HCT116 (cell line): ENCODE results near the gene INTS3. TPM values are rescaled to one million over a fixed set of nuclear protein-coding genes. Genes with fewer than 3 reads are reported as not detected.

Source experiments
- ATAC-seq: fragments of 200-7000 bp; cut with Tn5 transposase; 2 replicates; pipeline ENCODE4 v1.9.1; 2020; ENCODE audit warnings: mild to moderate bottlenecking, moderate library complexity
- BruUV-seq: library from RNA; stranded (reverse); fragments of 400-500 nt; replicated peaks from 2 replicates; lab custom pipeline; 2021; lab: Mats Ljungman, UMichigan
- CTCF ChIA-PET: fragments of 300-600 bp; sonication (Branson Sonifier 250); formaldehyde crosslinking; loops from one replicate; lab custom pipeline; 2021; ENCODE audit warnings: antibody characterized with exemption; lab: Charles Lee
- POLR2A ChIA-PET: fragments of 300-600, 350-600 bp; sonication (Branson Sonifier 250); formaldehyde crosslinking; loops from one replicate; lab custom pipeline; 2021; ENCODE audit warnings: antibody characterized with exemption; lab: Charles Lee
- RAD21 ChIA-PET, 2 experiments: fragments of 300-600 bp; sonication (Branson Sonifier 250); formaldehyde crosslinking; loops; one replicate each; lab custom pipeline; 2023; ENCODE audit warnings: low total read pairs in 2 of 2; ENCODE audit not compliant: uncharacterized antibody in 2 of 2, unreplicated experiment in 2 of 2, low non-redundant PET in 1 of 2; lab: Charles Lee
- DNase-seq: peaks from one replicate; pipeline ENCODE4 v3.0.0-alpha.2; 2010; ENCODE audit warnings: low read depth, low spot score
- H2AFZ ChIP-seq: fragments of 200-600 bp; shearing (Covaris generic), sonication (generic); 2 replicates; pipeline ENCODE4 v1.6.1; 2017; ENCODE audit warnings: low read depth, mixed run types, mixed read lengths, antibody characterized with exemption, low read length; ENCODE audit not compliant: poor library complexity, severe bottlenecking
- H3K27ac ChIP-seq: 2 replicates; pipeline ENCODE4 v1.5.1; 2012; ENCODE audit warnings: low read depth, low read length
- H3K27me3 ChIP-seq: fragments of 200-600 bp; sonication (generic); 2 replicates; pipeline ENCODE4 v1.6.1; 2016; ENCODE audit warnings: mixed run types, low read length, mixed read lengths; ENCODE audit not compliant: insufficient read depth
- H3K36me3 ChIP-seq, 2 experiments: fragments of 200-500 bp in 1 of 2; fragments of 200-600 bp in 1 of 2; sonication (Bioruptor generic) in 1 of 2; sonication (generic) in 1 of 2; 2 replicates each; pipeline versions ENCODE4 v1.5.1 to v1.6.1; 2014 to 2016; ENCODE audit warnings: low read length in 2 of 2, inconsistent platforms in 1 of 2, mixed read lengths in 1 of 2, mixed run types in 1 of 2; ENCODE audit not compliant: insufficient read depth in 2 of 2, control insufficient read depth in 1 of 2
- H3K4me1 ChIP-seq, 2 experiments: fragments of 200-600 bp in 1 of 2; sonication (generic) in 1 of 2; 2 replicates each; pipeline versions ENCODE4 v1.5.1 to v1.6.1; 2012 to 2017; ENCODE audit warnings: low read length in 2 of 2, inconsistent platforms in 1 of 2, mild to moderate bottlenecking in 1 of 2, mixed read lengths in 1 of 2, mixed run types in 1 of 2, moderate library complexity in 1 of 2; ENCODE audit not compliant: insufficient read depth in 2 of 2, control insufficient read depth in 1 of 2
- H3K4me2 ChIP-seq: fragments of 200-600 bp; sonication (generic); 2 replicates; pipeline ENCODE4 v1.6.1; 2017; ENCODE audit warnings: mixed run types, low read length, mixed read lengths
- H3K4me3 ChIP-seq, 2 experiments: fragments of 200-600 bp in 1 of 2; sonication (generic) in 1 of 2; replicated peaks in 1 of 2; 2 replicates each; pipeline ENCODE4 v1.5.1; 2011 to 2016; ENCODE audit warnings: low read length in 2 of 2, control low read depth in 1 of 2, low read depth in 1 of 2, mild to moderate bottlenecking in 1 of 2, mixed read lengths in 1 of 2, mixed run types in 1 of 2
- H3K79me2 ChIP-seq: fragments of 200-600 bp; sonication (generic); 2 replicates; pipeline ENCODE4 v1.6.1; 2017; ENCODE audit warnings: mild to moderate bottlenecking, mixed run types, low read length, moderate library complexity, mixed read lengths; ENCODE audit not compliant: insufficient read depth
- H3K9ac ChIP-seq: fragments of 200-600 bp; sonication (generic); 2 replicates; pipeline ENCODE4 v1.6.1; 2016; ENCODE audit warnings: low read length, mixed read lengths
- H3K9me2 ChIP-seq: fragments of 200-600 bp; sonication (generic), shearing (Covaris generic); 2 replicates; pipeline ENCODE4 v1.6.1; 2017; ENCODE audit warnings: mixed run types, mild to moderate bottlenecking, moderate library complexity; ENCODE audit not compliant: insufficient read depth
- H3K9me3 ChIP-seq, 2 experiments: fragments of 200-500 bp in 1 of 2; fragments of 200-600 bp in 1 of 2; sonication (Bioruptor generic) in 1 of 2; sonication (generic) in 1 of 2; 2 replicates each; pipeline ENCODE4 v1.6.1; 2014 to 2017; ENCODE audit warnings: low read length in 2 of 2, mixed read lengths in 2 of 2, inconsistent platforms in 1 of 2, low read depth in 1 of 2, mild to moderate bottlenecking in 1 of 2, mixed run types in 1 of 2, moderate library complexity in 1 of 2; ENCODE audit not compliant: control insufficient read depth in 1 of 2, insufficient read depth in 1 of 2
- H4K20me1 ChIP-seq: fragments of 200-600 bp; sonication (generic), shearing (Covaris generic); 2 replicates; pipeline ENCODE4 v1.6.1; 2017; ENCODE audit warnings: mixed run types, mild to moderate bottlenecking, moderate library complexity; ENCODE audit not compliant: insufficient read depth
- CBX3 ChIP-seq: IDR thresholded peaks from 2 replicates; pipeline ENCODE4 v1.6.1; 2012; ENCODE audit warnings: low read depth
- FOSL1 ChIP-seq: IDR thresholded peaks from 2 replicates; pipeline ENCODE4 v1.6.1; 2012; ENCODE audit warnings: low read depth
- POLR2AphosphoS5 ChIP-seq: IDR thresholded peaks from 2 replicates; pipeline ENCODE4 v1.6.1; 2011; ENCODE audit warnings: mild to moderate bottlenecking, low read depth, low read length, moderate library complexity
- RAD21 ChIP-seq: IDR thresholded peaks from 2 replicates; pipeline ENCODE4 v1.6.1; 2012; ENCODE audit warnings: low read depth, mild to moderate bottlenecking
- SIN3A ChIP-seq: IDR thresholded peaks from 2 replicates; pipeline ENCODE4 v1.6.1; 2012; ENCODE audit warnings: low read depth
- SP1 ChIP-seq: IDR thresholded peaks from 2 replicates; pipeline ENCODE4 v1.6.1; 2012; ENCODE audit warnings: low read depth
- SRF ChIP-seq: IDR thresholded peaks from 2 replicates; pipeline ENCODE4 v1.6.1; 2012; ENCODE audit warnings: low read depth
- ZBTB33 ChIP-seq: IDR thresholded peaks from 2 replicates; pipeline ENCODE4 v1.6.1; 2011; ENCODE audit warnings: mild to moderate bottlenecking, low read length, moderate library complexity; ENCODE audit not compliant: insufficient replicate concordance; ENCODE audit errors: extremely low read depth
- ZFX ChIP-seq: fragments of 450-650 bp; IDR thresholded peaks from 2 replicates; pipeline ENCODE4 v1.6.1; 2017
- ZNF274 ChIP-seq: fragments of 200-500 bp; sonication (Bioruptor generic); IDR thresholded peaks from 2 replicates; pipeline ENCODE4 v1.6.1; 2014; ENCODE audit warnings: mild to moderate bottlenecking, low read depth, low read length, inconsistent platforms
- intact Hi-C: fragments of 100-400 bp; cut with micrococcal nuclease; formaldehyde crosslinking; loops from 2 replicates; pipeline ENCODE4 v1.10.0; 2022
- total RNA-seq: library from RNA; stranded (reverse); gene quantifications from one replicate; pipeline ENCODE4 v1.2.1, GENCODE V29; 2021; ENCODE audit not compliant: unreplicated experiment
- TF ChIP-seq, protein P1 (sequence below), 3 experiments: fragments of 200-600 bp in 1 of 3; sonication (generic) in 1 of 3; IDR thresholded peaks in 2 of 3; conservative IDR thresholded peaks in 1 of 3; 2 replicates each; pipeline ENCODE4 v1.5.1; 2012 to 2017; ENCODE audit warnings: low read depth in 2 of 3, low read length in 2 of 3, antibody characterized with exemption in 1 of 3, borderline replicate concordance in 1 of 3, control low read depth in 1 of 3, mild to moderate bottlenecking in 1 of 3, mixed read lengths in 1 of 3, mixed run types in 1 of 3, moderate library complexity in 1 of 3; ENCODE audit not compliant: insufficient read depth in 1 of 3

Gene INTS3
- total RNA-seq, 1 experiment from 2014 or later, result 47.6 TPM

DNA sequence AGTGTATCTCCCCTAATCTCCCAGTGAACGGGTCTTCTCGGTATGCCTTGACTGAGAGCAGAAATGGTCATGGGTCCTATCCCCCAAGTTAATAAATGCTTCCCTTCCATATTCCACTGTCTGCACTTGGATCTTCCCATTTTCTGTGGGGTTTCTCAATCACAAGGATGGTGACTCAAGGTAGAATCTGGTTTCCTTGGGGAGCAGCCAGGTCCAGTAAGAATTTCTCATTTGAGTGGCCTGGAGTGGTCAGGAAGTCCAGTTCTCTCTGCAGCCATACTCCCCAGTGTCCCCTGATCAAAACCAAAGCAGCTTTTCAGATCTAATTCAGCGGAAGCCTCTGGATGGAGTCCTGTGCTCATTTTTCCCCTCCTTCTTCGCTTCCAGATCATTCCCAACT is 32.6 kb downstream of the INTS3 start:
- Histone ChIP-seq H3K36me3 (peaks cover 32 to 37% of the 10 kb centered on the region in 2 experiments), H3K9me3 (no peaks in the 10 kb centered on the region), H3K4me3 (no peak overlapping the region), H3K27me3 (no peaks in the 10 kb centered on the region), H2AFZ (no peak overlapping the region), H3K4me2 (no peak overlapping the region), H3K9ac (no peak overlapping the region), H3K4me1 (no peaks in the 10 kb centered on the region), H3K9me2 (no peaks in the 10 kb centered on the region), H4K20me1 (no peaks in the 10 kb centered on the region), H3K79me2 (no peaks in the 10 kb centered on the region), H3K27ac (no peak overlapping the region)
- BruUV-seq, result no TSS peak
- TF ChIP-seq ZNF274, result no peak
- TF ChIP-seq, protein P1, sequence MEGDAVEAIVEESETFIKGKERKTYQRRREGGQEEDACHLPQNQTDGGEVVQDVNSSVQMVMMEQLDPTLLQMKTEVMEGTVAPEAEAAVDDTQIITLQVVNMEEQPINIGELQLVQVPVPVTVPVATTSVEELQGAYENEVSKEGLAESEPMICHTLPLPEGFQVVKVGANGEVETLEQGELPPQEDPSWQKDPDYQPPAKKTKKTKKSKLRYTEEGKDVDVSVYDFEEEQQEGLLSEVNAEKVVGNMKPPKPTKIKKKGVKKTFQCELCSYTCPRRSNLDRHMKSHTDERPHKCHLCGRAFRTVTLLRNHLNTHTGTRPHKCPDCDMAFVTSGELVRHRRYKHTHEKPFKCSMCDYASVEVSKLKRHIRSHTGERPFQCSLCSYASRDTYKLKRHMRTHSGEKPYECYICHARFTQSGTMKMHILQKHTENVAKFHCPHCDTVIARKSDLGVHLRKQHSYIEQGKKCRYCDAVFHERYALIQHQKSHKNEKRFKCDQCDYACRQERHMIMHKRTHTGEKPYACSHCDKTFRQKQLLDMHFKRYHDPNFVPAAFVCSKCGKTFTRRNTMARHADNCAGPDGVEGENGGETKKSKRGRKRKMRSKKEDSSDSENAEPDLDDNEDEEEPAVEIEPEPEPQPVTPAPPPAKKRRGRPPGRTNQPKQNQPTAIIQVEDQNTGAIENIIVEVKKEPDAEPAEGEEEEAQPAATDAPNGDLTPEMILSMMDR (IDR thresholded peaks at IDR 0.05 in 2 of 3, conservative IDR thresholded peaks at IDR 0.05 in 1 of 3; ENCODE audit: borderline replicate concordance in 1 of 3, insufficient read depth in 1 of 3, low read depth in 2 of 3, low read length in 2 of 3), result no peak
- TF ChIP-seq SRF, result no peak
- TF ChIP-seq ZBTB33, result no peak
- no peak for TF ChIP-seq SP1
- TF ChIP-seq POLR2AphosphoS5, result no peak
- no peak for TF ChIP-seq SIN3A
- no peak for TF ChIP-seq ZFX
- TF ChIP-seq CBX3, result no peak
- TF ChIP-seq FOSL1, result no peak
- no peak for TF ChIP-seq RAD21
- no peak for ATAC-seq
- RAD21 ChIA-PET, result no interaction called here
- POLR2A ChIA-PET, result interaction anchor here (0.7 kb wide), 1 partner anchor 17 kb away, joined by 3 read pairs; no protein-coding TSS in a partner anchor
- no peak for DNase-seq
- CTCF ChIA-PET, result no interaction called here
- intact Hi-C loops, result no loop called here
